Measurements from ENCODE around the gene ZBTB7C.

GRCh38 chr18:48149020-48149685, 260.0 kb downstream of the ZBTB7C start:
- TF ChIP-seq CTCF (IDR thresholded peaks at IDR 0.05), result no peak
- TF ChIP-seq POLR2AphosphoS5 (IDR thresholded peaks at IDR 0.05), result no peak
- no peak for TF ChIP-seq POLR2A (IDR thresholded peaks at IDR 0.05)
